Stimulated activated CD4-positive, alpha-beta T cell treated with anti-CD3 and anti-CD28 coated beads, TNF-alpha, amount 100 ng/mL, for 48 hours (primary cell): ENCODE results near the gene ABLIM1.

ENCODE experiments used
- DNase-seq, 3 donors: peaks; one replicate each; pipeline ENCODE4 v3.0.0-alpha.2; 2020; ENCODE audit warnings: low read depth in 3 of 3

Gene ABLIM1

GRCh38 chr10:114624422-114624821 lies 33.7 kb downstream of the ABLIM1 start:
- no peak for DNase-seq

GRCh38 chr10:114623661-114624294 lies 34.3 kb downstream of the ABLIM1 start:
- no peak for DNase-seq

GRCh38 chr10:114623155-114623554 lies 34.9 kb downstream of the ABLIM1 start:
- no peak for DNase-seq

- no peak for DNase-seq
Observed at GRCh38 chr10:114618722-114619121, 39.4 kb downstream of the ABLIM1 start.

GRCh38 chr10:114616516-114616915 lies 41.6 kb downstream of the ABLIM1 start:
- DNase-seq = no peak

- no peak for DNase-seq
Observed at GRCh38 chr10:114616103-114616502, 42.0 kb downstream of the ABLIM1 start.

GRCh38 chr10:114615600-114616007 lies 42.5 kb downstream of the ABLIM1 start:
- no peak for DNase-seq

GRCh38 chr10:114613237-114613979 lies 44.7 kb downstream of the ABLIM1 start:
- DNase-seq = no peak

GRCh38 chr10:114611617-114612016 lies 46.5 kb downstream of the ABLIM1 start:
- DNase-seq = no peak

- DNase-seq = no peak
Observed at GRCh38 chr10:114609518-114610426, 48.3 kb downstream of the ABLIM1 start.

- DNase-seq = no peak
Observed at GRCh38 chr10:114607358-114607998, 50.6 kb downstream of the ABLIM1 start.

- DNase-seq = no peak
Observed at GRCh38 chr10:114605155-114605797, 52.8 kb downstream of the ABLIM1 start.

- DNase-seq = no peak
Observed at GRCh38 chr10:114604357-114605130, 53.5 kb downstream of the ABLIM1 start.

- no peak for DNase-seq
Observed at GRCh38 chr10:114603948-114604347, 54.1 kb downstream of the ABLIM1 start.

GRCh38 chr10:114603303-114603702 lies 54.8 kb downstream of the ABLIM1 start:
- no peak for DNase-seq

- no peak for DNase-seq
Observed at GRCh38 chr10:114600057-114600456, 58.0 kb downstream of the ABLIM1 start.

- DNase-seq = no peak
Observed at GRCh38 chr10:114596793-114597192, 61.3 kb downstream of the ABLIM1 start.

GRCh38 chr10:114593816-114594468 lies 64.1 kb downstream of the ABLIM1 start:
- DNase-seq = no peak

GRCh38 chr10:114593240-114593792 lies 64.8 kb downstream of the ABLIM1 start:
- DNase-seq = no peak

GRCh38 chr10:114590993-114591392 lies 67.1 kb downstream of the ABLIM1 start:
- no peak for DNase-seq
